Glomerular visceral epithelial cell (primary cell): Measurements from ENCODE around the gene SMYD3.
A peak's percentile ranks its signal among the peaks of the same experiment; 100 is the strongest.

Experiments
- DNase-seq: peaks from one replicate; pipeline ENCODE4 v3.0.0-alpha.2; 2016; ENCODE audit errors: extremely low spot score

Gene SMYD3

GRCh38 chr1:246417152-246417812 is 89.8 kb downstream of the SMYD3 start:
- DNase-seq, result no peak

GRCh38 chr1:246416261-246416660 is 90.8 kb downstream of the SMYD3 start:
- no peak for DNase-seq

GRCh38 chr1:246415028-246415427 is 92.1 kb downstream of the SMYD3 start:
- no peak for DNase-seq

DNA sequence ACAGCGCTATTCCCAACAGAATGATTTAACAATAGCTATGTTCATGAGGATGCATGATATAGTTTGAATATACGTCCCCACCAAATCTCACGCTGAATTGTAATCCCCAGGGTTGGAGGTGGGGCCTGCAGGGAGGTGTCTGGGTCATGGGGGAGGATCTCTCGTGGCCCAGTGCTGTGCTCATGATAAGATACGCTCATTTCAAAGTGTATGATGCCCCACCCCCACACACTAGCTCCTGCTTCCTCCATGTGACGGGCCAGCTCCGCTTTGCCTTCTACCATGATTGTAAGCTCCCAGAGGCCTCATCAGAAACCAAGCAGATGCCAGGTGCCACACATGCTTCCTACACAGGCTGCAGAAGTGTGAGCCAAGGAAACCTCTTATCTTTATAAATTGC is 93.6 kb downstream of the SMYD3 start:
- DNase-seq, result no peak

DNA sequence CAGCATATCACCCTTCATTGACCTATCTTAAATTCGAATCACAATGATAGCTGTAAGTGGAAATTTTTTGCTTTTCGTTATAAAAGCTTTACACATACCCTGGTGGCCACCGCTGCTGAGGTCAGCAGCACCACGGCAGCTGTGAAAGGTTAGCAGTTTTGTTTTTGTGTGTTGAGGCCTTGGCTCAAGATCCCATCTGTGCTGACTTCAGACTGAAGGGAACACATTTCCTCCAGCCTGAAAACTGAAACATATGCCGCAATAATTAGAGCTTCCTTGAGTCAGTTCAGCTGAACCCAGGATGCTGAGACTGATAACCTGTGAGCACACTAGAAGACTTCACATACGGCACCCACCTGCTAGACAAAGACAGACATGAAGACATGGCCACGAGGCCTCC is 103.0 kb downstream of the SMYD3 start:
- DNase-seq, result no peak

GRCh38 chr1:246398126-246398813 is 108.8 kb downstream of the SMYD3 start:
- no peak for DNase-seq

DNA sequence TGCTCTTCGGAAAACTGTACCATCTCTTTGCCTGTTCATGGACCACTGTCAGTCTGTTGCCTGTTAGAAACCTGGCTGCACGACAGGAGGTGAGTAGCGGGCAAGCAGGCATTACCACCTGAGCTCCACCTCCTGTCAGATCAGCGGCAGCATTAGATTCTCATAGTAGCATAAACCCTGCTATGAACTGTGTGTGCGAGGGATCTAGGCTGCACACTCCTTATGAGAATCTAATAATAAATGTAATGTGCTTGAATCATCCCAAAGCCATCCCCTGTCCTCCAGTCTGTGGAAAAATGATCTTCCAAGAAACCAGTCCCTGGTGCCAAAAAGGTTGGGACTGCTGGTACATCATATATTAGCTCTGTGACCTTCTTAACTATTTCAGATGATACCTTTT is 110.0 kb downstream of the SMYD3 start:
- DNase-seq, result no peak

DNA sequence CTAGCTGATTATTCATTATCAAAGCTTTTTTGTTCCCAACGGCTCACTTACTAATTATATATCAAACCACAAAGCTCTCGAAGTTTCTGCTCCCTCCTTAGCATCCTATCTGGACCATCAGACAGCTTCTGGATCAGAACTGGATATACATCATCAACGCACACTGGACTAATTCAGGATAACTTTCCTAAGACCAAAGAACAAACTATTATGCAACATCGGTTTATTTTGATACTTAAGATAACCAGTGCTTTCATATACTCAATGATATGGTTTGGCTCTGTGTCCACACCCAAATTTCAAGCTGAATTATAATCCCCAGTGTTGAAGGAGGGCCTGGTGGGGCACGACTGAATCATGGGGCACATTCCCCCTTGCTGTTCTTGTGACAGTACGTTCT is 110.8 kb downstream of the SMYD3 start:
- DNase-seq, result no peak

DNA sequence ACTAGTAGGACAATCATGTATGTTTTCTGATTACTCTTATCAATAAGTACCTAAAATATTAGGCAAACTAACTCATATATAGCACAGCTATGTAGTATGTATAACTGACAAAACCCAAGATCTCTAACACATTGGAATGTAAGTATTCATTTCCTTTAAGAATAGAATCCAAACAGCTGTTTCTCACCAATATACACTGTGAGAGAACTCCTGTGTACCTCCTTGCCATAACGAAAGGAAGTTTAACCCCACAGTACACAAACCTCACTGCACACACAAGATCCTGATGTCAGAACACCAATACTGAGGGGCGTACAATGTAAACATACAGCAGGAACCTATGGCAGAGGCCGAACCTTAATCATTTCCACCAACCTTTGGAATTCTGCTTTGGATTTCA is 113.0 kb downstream of the SMYD3 start:
- DNase-seq, result no peak

GRCh38 chr1:246390855-246391254 is 116.2 kb downstream of the SMYD3 start:
- no peak for DNase-seq

GRCh38 chr1:246384616-246385015 is 122.5 kb downstream of the SMYD3 start:
- no peak for DNase-seq

DNA sequence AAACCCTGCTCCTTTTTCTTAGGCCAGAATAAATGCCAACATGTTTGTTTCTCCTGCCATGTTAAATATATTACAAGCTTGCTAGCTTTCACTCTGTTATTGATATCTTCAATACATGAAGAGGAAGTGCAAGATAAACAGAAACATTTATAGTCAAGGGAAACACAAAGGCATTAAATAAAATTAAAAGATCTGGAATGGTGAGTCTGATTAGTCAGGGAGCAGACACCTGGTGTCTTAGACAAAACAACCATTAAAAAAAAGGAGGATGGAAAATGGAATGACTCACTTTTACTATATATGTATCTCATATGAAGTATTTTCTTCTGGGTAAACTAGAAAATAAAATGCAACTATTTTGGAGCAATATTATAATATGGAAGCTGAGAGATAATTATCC is 123.3 kb downstream of the SMYD3 start:
- peak; percentile 2 for DNase-seq

DNA sequence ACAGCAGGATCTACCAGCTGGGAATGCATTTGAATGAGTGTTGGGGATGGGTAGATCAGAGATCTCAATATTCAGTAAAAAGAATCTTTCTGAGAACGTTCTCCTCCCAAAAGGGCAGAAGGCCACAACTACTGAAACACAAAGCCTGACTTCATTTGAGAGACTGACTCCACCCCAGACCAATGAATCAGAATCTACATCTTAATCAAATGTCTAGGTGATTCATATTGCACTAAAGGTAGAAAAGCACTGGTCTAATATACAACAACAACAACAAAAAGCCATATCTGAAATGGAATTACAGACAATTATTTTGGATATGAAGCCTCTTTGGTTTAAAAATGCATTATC is 123.9 kb downstream of the SMYD3 start:
- peak; percentile 4 for DNase-seq

DNA sequence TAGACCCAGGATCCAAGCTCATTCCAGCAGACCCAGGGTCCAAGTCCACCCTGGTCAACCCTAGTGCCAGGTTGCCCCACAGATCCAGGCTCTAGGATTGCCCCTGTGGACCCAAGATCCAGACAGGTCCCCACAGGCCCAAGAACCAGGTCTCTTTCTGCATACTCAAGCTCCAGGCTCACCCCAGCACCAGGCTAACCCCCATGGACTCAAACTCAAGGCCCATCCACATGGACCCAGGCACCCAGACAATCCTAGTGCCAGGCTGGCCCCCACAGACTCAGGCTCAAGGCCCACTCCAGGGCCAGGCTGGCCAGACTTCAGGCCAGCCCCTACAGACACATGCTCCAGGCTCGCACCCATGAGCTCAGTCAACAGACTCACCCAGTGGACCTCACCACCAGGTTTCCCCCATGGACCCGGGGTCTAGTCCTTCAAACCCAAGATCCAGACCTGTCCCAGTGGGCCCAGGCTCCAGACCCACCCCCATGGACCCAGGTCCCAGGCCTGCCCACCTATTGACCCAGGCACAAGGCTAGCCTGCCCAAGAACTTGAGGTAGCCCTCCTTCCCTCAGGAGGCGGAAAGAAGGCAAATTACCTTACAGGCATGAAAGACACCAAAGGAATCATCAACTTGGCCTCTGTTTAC is 124.4 kb downstream of the SMYD3 start:
- no peak for DNase-seq

- no peak for DNase-seq
Observed at GRCh38 chr1:246381452-246381851, 125.6 kb downstream of the SMYD3 start.

- DNase-seq, result no peak
Observed at GRCh38 chr1:246377625-246378153, 129.4 kb downstream of the SMYD3 start.

DNA sequence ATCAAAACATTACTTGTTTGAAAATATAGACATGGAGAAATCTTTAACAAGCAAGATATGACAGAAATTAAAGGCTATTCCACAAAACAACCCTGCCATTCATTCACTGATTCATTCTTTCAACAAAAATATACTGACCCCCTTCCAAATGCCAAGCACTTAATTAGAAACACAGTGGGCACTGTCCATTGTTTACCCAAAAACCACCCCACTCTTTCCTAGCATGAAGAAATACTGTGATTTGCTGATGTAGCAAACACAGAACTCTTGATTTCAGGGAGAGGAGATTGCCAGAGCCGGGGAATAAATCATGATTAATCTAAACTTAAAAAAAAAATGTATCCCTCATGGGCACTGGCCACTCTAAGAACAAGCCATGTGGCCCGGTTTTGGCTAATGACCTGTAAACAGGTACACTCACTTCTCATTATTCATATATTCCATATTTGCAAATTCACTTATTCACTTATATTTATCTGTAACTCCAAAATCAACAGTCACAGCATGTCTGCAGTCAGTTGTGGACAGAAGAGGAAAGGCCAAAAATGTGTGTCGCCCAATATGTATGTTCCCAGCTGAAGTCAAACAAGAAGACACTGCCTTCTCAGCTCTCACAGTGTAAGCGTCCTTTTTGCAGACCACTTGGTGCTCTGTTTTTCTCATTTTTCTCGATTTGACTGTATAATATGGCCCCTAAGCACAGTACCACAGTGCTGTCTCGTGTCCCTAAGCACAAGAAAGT is 133.1 kb downstream of the SMYD3 start:
- no peak for DNase-seq

DNA sequence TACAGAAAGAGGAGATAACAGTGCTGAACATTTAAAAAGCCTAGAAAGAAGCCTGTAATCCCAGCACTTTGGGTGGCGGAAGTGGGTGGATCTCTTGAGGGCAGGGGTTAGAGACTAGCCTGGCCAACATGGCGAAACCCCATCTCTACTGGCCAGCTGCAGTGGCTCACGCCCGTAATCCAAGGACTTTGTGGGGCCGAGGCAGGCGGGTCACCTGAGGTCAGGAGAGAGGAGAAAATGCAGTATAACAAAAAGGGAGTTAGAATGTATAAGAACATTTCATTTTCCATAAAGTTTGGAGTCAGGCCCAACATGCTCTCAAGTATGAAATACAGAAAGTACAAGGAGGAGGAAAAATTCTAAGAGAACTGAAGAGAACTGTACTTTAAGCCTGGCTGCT is 134.5 kb downstream of the SMYD3 start:
- DNase-seq, result no peak

- DNase-seq, result no peak
Observed at GRCh38 chr1:246367041-246367440, 140.0 kb downstream of the SMYD3 start.

- DNase-seq, result no peak
Observed at GRCh38 chr1:246365708-246366107, 141.4 kb downstream of the SMYD3 start.

GRCh38 chr1:246364415-246364941 is 142.6 kb downstream of the SMYD3 start:
- no peak for DNase-seq

DNA sequence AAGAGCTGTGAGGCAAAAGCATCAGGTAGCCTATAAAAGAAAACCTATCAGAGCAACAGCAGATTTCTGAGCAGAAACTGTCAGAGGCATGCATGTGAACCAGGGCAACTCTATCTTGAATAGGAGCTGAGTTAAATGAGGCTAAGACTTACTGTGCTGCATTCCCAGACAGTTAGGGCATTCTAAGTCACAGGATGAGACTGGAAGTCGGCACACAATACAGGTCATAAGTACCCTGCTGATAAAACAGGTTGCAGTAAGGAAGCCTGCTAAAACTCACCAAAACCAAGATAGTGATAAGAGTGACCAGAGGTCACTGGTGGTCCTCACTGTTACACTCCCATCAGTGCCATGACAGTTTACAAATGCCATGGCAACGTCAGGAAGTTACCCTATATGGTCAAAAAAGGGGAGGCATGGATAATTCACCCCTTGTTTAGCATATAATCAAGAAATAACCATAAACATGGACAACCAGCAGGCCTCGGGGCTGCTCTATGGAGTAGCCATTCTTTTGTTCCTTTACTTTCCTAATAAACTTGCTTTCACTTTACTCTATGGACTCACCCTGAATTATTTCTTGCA is 150.0 kb downstream of the SMYD3 start:
- peak; percentile 82 for DNase-seq
